HepG2 (cell line): ENCODE data around the gene NCOA7. TPM values are rescaled to one million over a fixed set of nuclear protein-coding genes. Genes with fewer than 3 reads are reported as not detected.

Source experiments
- ATAC-seq: fragments of 200-7000 bp; cut with Tn5 transposase; 3 replicates; pipeline ENCODE4 v1.9.1; 2020; ENCODE audit warnings: mild to moderate bottlenecking, moderate library complexity
- BruUV-seq: library from RNA; stranded (reverse); fragments of 400-500 nt; replicated peaks from 2 replicates; lab custom pipeline; 2021; lab: Mats Ljungman, UMichigan
- CTCF ChIA-PET: fragments of 300-600 bp; formaldehyde crosslinking; extraction: SDS; loops from one replicate; lab custom pipeline; 2021; ENCODE audit warnings: low total read pairs, inconsistent platforms, low intra/inter-chr PET ratio; lab: Yijun Ruan, JAX
- POLR2A ChIA-PET: fragments of 350-600 bp; sonication (Branson Sonifier 250); formaldehyde crosslinking; loops from one replicate; lab custom pipeline; 2020; ENCODE audit warnings: antibody characterized with exemption, inconsistent platforms; lab: Yijun Ruan, JAX
- DNase-seq: peaks from one replicate; pipeline ENCODE4 v3.0.0-alpha.2; 2015; ENCODE audit warnings: low spot score
- FAIRE-seq: peaks from 3 replicates; lab custom pipeline; 2011; peaks lifted over from hg19 to GRCh38; lab: Jason Lieb, UNC
- H2AFZ ChIP-seq: one replicate; pipeline ENCODE4 v1.6.1; 2011; ENCODE audit warnings: low read length, inconsistent platforms
- H3K27ac ChIP-seq: fragments of 300-600 bp; 3 replicates; pipeline ENCODE4 v1.8.0; 2011; ENCODE audit warnings: mixed run types, mild to moderate bottlenecking, mixed read lengths, low read length, inconsistent platforms; ENCODE audit not compliant: insufficient read depth; ENCODE audit errors: extremely low read length
- H3K27me3 ChIP-seq, 2 experiments: fragments of 200-600 bp in 1 of 2; 2 replicates in 1 of 2; 3 replicates in 1 of 2; pipeline versions ENCODE4 v1.6.0 to v1.8.0; 2011; ENCODE audit warnings: low read length in 2 of 2, mild to moderate bottlenecking in 2 of 2, moderate library complexity in 2 of 2, inconsistent platforms in 1 of 2; ENCODE audit not compliant: insufficient read depth in 2 of 2, control insufficient read depth in 1 of 2
- H3K36me3 ChIP-seq, 2 experiments: fragments of 200-600 bp in 1 of 2; replicated peaks in 1 of 2; 2 replicates in 1 of 2; 3 replicates in 1 of 2; pipeline versions ENCODE4 v1.5.1 to v1.8.0; 2011; ENCODE audit warnings: low read length in 2 of 2, inconsistent platforms in 1 of 2; ENCODE audit not compliant: insufficient read depth in 2 of 2, control insufficient read depth in 1 of 2
- H3K4me1 ChIP-seq: 2 replicates; pipeline ENCODE4 v1.5.1; 2012; ENCODE audit warnings: low read length, inconsistent platforms; ENCODE audit not compliant: insufficient read depth
- H3K4me2 ChIP-seq: 2 replicates; pipeline ENCODE4 v1.6.0; 2011; ENCODE audit warnings: low read depth, low read length, inconsistent platforms
- H3K4me3 ChIP-seq, 3 experiments: fragments of 200-600 bp in 1 of 3; sonication (generic), shearing (Covaris generic) in 1 of 3; replicated peaks in 1 of 3; 2 replicates each; pipeline ENCODE4 v1.5.1; 2011 to 2016; ENCODE audit warnings: low read length in 3 of 3, inconsistent platforms in 2 of 3, low read depth in 2 of 3, mild to moderate bottlenecking in 2 of 3, control low read depth in 1 of 3, mixed read lengths in 1 of 3; ENCODE audit not compliant: insufficient read depth in 1 of 3
- H3K79me2 ChIP-seq: one replicate; pipeline ENCODE4 v1.6.1; 2011; ENCODE audit warnings: low read length, inconsistent platforms; ENCODE audit not compliant: insufficient read depth
- H3K9ac ChIP-seq: 2 replicates; pipeline ENCODE4 v1.6.0; 2011; ENCODE audit warnings: mild to moderate bottlenecking, low read depth, low read length, inconsistent platforms; ENCODE audit not compliant: insufficient read depth
- H3K9me3 ChIP-seq: 2 replicates; pipeline ENCODE4 v1.5.1; 2012; ENCODE audit warnings: mild to moderate bottlenecking, low read length
- H4K20me1 ChIP-seq: 2 replicates; pipeline ENCODE4 v1.6.0; 2011; ENCODE audit warnings: inconsistent platforms, mild to moderate bottlenecking, low read length, moderate library complexity; ENCODE audit not compliant: insufficient read depth
- BRCA1 ChIP-seq: sonication (generic); formaldehyde crosslinking; IDR thresholded peaks from 2 replicates; pipeline ENCODE4 v1.4.0; 2020; ENCODE audit warnings: missing genetic modification reagents
- ZBTB38 ChIP-seq: sonication (generic); formaldehyde crosslinking; IDR thresholded peaks from 2 replicates; pipeline ENCODE4 v1.5.1; 2020; ENCODE audit warnings: mild to moderate bottlenecking, missing genetic modification reagents
- ZNF644 ChIP-seq: IDR thresholded peaks from 2 replicates; pipeline ENCODE4 v1.6.1; 2016; ENCODE audit warnings: low read depth
- WGBS: methylation state at CpG from one replicate; pipeline ENCODE4 v1.1.6; 2017; ENCODE audit warnings: low lambda C conversion rate; 5-methylcytosine and 5-hydroxymethylcytosine counted together
- in situ Hi-C: cut with HindIII; loops from 2 replicates; pipeline ENCODE4 v1.10.0; 2017; ENCODE audit warnings: low pct_unique_long_range_greater_than_20kb; ENCODE audit not compliant: extremely low pct_ligation_motif_present
- intact Hi-C: fragments of 100-400 bp; cut with micrococcal nuclease; formaldehyde crosslinking; loops from one replicate; pipeline ENCODE4 v1.10.0; 2022; ENCODE audit not compliant: unreplicated experiment
- polyA plus RNA-seq, 8 experiments: library from polyadenylated mRNA; depleted of rRNA in 3 of 8; stranded (reverse) in 7 of 8; unstranded in 1 of 8; fragments of >200 nt; fragmentation: Illumina TruSeq in 4 of 8; extraction: Trizol in 4 of 8; gene quantifications; 2 replicates each; pipeline versions ENCODE4 v1.2.1 to v1.2.3, GENCODE V29; 2011 to 2016; ENCODE audit warnings: low read depth in 4 of 8, missing spikeins in 1 of 8, mixed read lengths in 1 of 8; ENCODE audit not compliant: insufficient read depth in 1 of 8
- total RNA-seq, 5 experiments: library from RNA; depleted of rRNA; stranded (reverse); fragments of >200 nt; fragmentation: Illumina TruSeq; extraction: Trizol; gene quantifications; 2 replicates each; pipeline ENCODE4 v1.2.3, GENCODE V29; 2016; ENCODE audit warnings: low read depth in 1 of 5
- TF ChIP-seq, protein P1 (sequence below): sonication (generic); formaldehyde crosslinking; conservative IDR thresholded peaks from 2 replicates; pipeline ENCODE4 v1.4.0; 2020; ENCODE audit warnings: missing genetic modification reagents
- TF ChIP-seq, protein P2 (sequence below): IDR thresholded peaks from 2 replicates; pipeline ENCODE4 v1.6.1; 2016; ENCODE audit warnings: missing biosample characterization, missing genetic modification reagents, low read depth

Gene NCOA7
- total and polyA plus RNA-seq, 2 of the 13 experiments (the other 11 are each of a cell fraction or from before 2014, with no cell fraction given): 13.6 to 20.8 TPM

DNA sequence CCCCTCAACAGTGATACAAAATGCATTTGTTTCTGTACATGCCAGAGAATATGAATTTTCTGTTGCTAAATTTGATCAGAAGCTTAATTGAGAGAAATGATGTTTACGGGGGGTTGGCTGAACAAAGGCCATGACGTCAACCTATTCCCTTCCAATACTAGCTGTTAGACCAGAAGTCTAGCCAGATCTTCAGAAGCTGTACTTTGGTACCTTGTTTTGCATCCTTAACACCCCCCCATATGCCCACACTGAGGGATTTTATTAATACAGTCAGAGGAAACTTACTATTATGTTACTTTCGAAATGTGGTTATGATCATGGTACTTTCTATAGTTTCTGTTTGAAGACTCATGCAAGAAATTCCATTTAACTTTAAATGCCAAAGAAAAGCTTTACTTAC, 3.1 kb downstream of the NCOA7 start (continued):
- TF ChIP-seq, protein P1, sequence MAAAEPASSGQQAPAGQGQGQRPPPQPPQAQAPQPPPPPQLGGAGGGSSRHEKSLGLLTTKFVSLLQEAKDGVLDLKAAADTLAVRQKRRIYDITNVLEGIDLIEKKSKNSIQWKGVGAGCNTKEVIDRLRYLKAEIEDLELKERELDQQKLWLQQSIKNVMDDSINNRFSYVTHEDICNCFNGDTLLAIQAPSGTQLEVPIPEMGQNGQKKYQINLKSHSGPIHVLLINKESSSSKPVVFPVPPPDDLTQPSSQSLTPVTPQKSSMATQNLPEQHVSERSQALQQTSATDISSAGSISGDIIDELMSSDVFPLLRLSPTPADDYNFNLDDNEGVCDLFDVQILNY (CRISPR knock-in tag): no peak
- TF ChIP-seq, all 625 proteins: peak for 0

DNA sequence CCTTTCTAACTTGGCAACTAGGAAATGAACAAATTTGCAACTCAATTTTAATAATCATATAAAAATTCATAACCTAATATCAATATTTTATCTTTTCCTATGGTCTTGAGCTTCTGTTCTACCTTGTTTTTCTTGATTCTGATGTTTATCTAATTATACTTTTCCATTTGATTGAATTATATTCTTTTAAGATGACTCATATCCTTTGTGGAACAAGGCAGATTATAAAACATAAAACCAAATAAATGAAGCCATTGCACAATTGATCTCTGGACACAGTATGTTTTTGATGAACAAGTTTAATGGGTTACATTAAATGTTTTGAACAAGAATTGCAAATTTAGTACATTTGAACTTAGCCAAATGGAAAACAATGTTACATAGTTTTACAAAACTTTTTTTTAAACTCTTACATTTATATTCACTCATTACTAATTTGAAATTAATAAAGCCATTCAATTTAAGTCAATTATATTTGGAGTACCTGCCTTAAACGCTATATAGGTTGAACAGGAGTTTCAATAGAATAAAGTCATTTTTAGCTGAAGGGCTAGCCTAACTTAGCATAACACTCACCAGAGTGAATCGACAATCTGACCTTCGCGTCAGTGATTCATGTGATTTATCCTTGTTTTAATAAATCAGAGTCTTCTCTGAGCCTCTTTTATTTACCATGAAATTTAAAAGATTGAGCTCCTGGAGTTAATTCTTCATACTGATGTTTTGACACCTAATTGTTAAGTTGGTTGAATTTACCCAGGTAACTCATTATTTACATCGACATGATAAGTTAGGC, 3.8 kb downstream of the NCOA7 start:
- H3K36me3 ChIP-seq: peaks cover 2 to 4% of the 10 kb centered on the region in 2 experiments; a peak in 2 of 5 replicates
- WGBS: 97% methylated on average over 5 of the region's 5 CpGs
- no peak overlapping the region for H3K4me3 ChIP-seq
- H3K9ac ChIP-seq: no peak overlapping the region
- no TSS peak for BruUV-seq
- no peaks in the 10 kb centered on the region; a peak in 2 of 5 replicates for H3K27me3 ChIP-seq
- in situ Hi-C loops: loop anchor here (5.0 kb wide), 1 partner anchor 158 kb away; no protein-coding TSS in a partner anchor
- no peaks in the 10 kb centered on the region for H4K20me1 ChIP-seq
- FAIRE-seq (no peak), ATAC-seq (no peak), DNase-seq (no peak)
- ChIA-PET CTCF (no interaction called here), POLR2A (no interaction called here)
- TF ChIP-seq, protein P2, sequence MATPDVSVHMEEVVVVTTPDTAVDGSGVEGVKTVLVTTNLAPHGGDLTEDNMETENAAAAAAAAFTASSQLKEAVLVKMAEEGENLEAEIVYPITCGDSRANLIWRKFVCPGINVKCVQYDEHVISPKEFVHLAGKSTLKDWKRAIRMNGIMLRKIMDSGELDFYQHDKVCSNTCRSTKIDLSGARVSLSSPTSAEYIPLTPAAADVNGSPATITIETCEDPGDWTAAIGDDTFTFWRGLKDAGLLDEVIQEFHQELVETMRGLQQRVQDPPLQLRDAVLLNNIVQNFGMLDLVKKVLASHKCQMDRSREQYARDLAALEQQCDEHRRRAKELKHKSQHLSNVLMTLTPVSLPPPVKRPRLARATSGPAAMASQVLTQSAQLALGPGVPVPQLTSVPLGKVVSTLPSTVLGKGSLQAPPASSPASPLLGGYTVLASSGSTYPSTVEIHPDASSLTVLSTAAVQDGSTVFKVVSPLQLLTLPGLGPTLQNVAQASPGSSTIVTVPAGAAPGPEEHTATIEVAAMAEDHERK (CRISPR knock-in tag): no peak
- TF ChIP-seq ZBTB38: no peak
- no peak for TF ChIP-seq BRCA1 (CRISPR knock-in tag)
- no peak for TF ChIP-seq ZNF644 (CRISPR knock-in tag)
- no peak overlapping the region for H2AFZ ChIP-seq
- no peak overlapping the region for H3K4me2 ChIP-seq
- intact Hi-C loops: loop anchor here (5.0 kb wide), 2 partner anchors 93 to 178 kb away; no protein-coding TSS in a partner anchor
- peaks cover 28% of the 10 kb centered on the region for H3K79me2 ChIP-seq
- H3K4me1 ChIP-seq: peaks cover 38% of the 10 kb centered on the region
- no peak overlapping the region for H3K27ac ChIP-seq
- H3K9me3 ChIP-seq: no peaks in the 10 kb centered on the region
